T-helper 2 cell treated with Interferon-gamma antibody and Interleukin-4, amounts not matched to agents 5 μg/mL and 100 μg/mL, for 36 hours (primary cell): ENCODE results near the gene FBXO36.

Source experiments
- DNase-seq: peaks from one replicate; pipeline ENCODE4 v3.0.0; 2021; ENCODE audit warnings: low spot score
- H3K27ac Mint-ChIP-seq: one replicate; pipeline ENCODE4 v1.8.0; 2021; ENCODE audit warnings: mild to moderate bottlenecking, mixed read lengths
- H3K27me3 Mint-ChIP-seq: one replicate; pipeline ENCODE4 v1.8.0; 2021; ENCODE audit warnings: low read depth, mixed read lengths
- H3K36me3 Mint-ChIP-seq: one replicate; pipeline ENCODE4 v1.8.0; 2021; ENCODE audit warnings: low read depth, mixed read lengths
- H3K4me1 Mint-ChIP-seq: one replicate; pipeline ENCODE4 v1.8.0; 2021; ENCODE audit warnings: low read depth, mixed read lengths
- H3K4me3 Mint-ChIP-seq: one replicate; pipeline ENCODE4 v1.8.0; 2022; ENCODE audit warnings: mild to moderate bottlenecking, moderate library complexity, mixed read lengths
- H3K9me3 Mint-ChIP-seq: one replicate; pipeline ENCODE4 v1.8.0; 2021; ENCODE audit warnings: mixed read lengths

The FBXO36 gene, protein sequence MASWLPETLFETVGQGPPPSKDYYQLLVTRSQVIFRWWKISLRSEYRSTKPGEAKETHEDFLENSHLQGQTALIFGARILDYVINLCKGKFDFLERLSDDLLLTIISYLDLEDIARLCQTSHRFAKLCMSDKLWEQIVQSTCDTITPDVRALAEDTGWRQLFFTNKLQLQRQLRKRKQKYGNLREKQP

DNA sequence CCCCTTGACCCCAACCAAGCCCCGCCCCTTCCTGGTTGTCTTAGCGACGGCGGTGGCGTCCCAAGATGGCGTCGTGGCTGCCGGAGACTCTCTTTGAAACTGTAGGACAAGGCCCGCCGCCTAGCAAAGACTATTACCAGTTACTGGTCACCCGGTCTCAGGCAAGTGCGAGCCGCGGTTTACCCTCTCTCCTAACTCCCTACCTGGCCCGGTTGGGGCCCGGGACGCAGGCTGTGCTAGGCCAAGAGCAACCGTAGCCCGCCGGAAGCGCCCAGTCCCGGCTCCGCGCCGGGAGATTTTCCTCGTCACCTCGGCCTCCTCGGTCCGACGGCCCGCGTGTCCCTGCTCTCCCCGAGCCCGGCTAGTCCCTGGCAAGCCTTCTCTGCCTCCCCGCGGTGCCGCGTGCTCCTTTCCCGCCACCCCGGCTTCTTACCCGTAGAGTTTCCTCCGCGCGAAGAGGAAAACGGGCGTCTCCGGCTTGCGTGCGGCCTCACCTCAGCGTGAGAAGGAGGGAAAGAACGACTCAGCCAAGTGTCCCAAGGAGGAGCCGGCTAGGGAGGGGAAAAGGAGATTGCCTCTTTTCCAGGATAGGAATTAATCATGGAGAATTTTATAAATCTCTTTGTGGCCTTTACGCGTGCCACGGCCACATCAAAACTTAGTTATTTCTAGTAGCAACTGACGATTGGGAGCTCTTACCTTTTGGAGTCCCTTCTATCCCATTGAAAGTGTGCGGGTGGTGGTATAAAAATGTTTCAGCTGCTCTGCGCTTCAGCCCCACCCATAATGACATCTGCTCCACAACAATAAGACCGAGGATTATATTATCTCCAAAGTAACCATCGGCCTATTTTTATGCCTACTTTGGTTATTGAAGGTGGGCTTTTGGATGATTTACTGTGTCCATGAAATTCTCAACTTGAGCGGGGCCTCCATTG lies at the start of gene FBXO36:
Gene FBXO36, plus strand, starts transcription at position 55 of the 938 bp plus-strand sequence. Its CDS starts 11 bp downstream, at position 66.
- Mint-ChIP-seq H3K27me3 (no peaks in the 10 kb centered on the region), H3K36me3 (peaks cover 17% of the 10 kb centered on the region), H3K27ac (peak within 1 kb of the TSS; percentile 97), H3K4me1 (peaks cover 37% of the 10 kb centered on the region), H3K9me3 (no peaks in the 10 kb centered on the region), H3K4me3 (peak within 1 kb of the TSS; percentile 99)
- DNase-seq = peak; percentile 88

- H3K27me3 Mint-ChIP-seq = no peaks in the 10 kb centered on the region
- H3K9me3 Mint-ChIP-seq = no peaks in the 10 kb centered on the region
- peaks cover 33% of the 10 kb centered on the region for H3K36me3 Mint-ChIP-seq
- no peak overlapping the region for H3K4me3 Mint-ChIP-seq
- no peak for DNase-seq
- peaks cover 26% of the 10 kb centered on the region for H3K4me1 Mint-ChIP-seq
- H3K27ac Mint-ChIP-seq = no peak overlapping the region
Observed at GRCh38 chr2:229873123-229873581, 49.2 kb upstream of the FBXO36 start.

GRCh38 chr2:229874647-229875046 lies 47.7 kb upstream of the FBXO36 start:
- H3K27ac Mint-ChIP-seq = peak overlapping the region; percentile 24
- H3K9me3 Mint-ChIP-seq = no peaks in the 10 kb centered on the region
- H3K36me3 Mint-ChIP-seq = peaks cover 37% of the 10 kb centered on the region
- no peaks in the 10 kb centered on the region for H3K27me3 Mint-ChIP-seq
- no peak for DNase-seq
- peaks cover 21% of the 10 kb centered on the region for H3K4me1 Mint-ChIP-seq
- no peak overlapping the region for H3K4me3 Mint-ChIP-seq

GRCh38 chr2:229875549-229875948 lies 46.8 kb upstream of the FBXO36 start:
- peaks cover 31% of the 10 kb centered on the region for H3K36me3 Mint-ChIP-seq

DNA sequence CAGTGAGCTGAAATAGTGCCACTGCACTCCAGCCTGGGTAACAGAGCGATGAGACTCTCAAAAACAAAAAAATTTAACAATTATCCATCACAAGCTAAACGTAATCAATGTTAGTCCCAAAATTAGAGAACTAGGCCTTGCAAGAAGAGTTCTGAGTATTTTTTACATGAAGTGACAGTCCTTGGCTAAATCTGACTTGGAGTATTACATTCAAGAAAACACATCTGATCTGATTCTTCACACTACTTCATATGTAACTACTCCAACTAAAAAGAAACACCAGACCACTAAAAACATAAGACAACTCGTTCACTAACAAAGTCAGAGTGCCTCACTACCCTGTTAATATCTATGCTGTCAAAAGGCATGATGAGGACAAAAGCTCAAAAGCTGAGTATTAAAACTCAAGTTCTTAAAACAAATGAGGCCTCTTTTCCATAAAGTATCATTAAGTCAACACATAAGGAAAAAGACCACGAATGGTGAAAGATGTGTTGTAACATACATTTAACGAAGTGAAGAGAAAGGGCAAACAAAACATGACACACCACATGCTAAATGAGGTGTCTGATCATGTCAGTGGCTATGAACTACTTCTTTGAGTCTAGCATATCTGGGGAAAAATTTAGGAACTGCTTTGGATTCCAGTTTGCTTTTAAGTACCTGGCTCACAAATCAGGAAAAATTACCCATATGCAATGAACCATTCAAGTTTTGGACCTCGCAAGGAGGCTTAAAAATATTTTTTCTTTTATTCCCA lies 42.9 kb upstream of the FBXO36 start:
- H3K4me3 Mint-ChIP-seq = no peak overlapping the region
- no peak for DNase-seq
- peaks cover 18% of the 10 kb centered on the region for H3K36me3 Mint-ChIP-seq
- H3K27ac Mint-ChIP-seq = no peak overlapping the region
- H3K9me3 Mint-ChIP-seq = no peaks in the 10 kb centered on the region
- peaks cover 7% of the 10 kb centered on the region for H3K4me1 Mint-ChIP-seq
- H3K27me3 Mint-ChIP-seq = no peaks in the 10 kb centered on the region

More at GRCh38 chr2:229875549-229875948, 46.8 kb upstream of the FBXO36 start:
- Mint-ChIP-seq H3K27ac (no peak overlapping the region), H3K27me3 (no peaks in the 10 kb centered on the region), H3K4me3 (no peak overlapping the region), H3K9me3 (no peaks in the 10 kb centered on the region), H3K4me1 (peaks cover 14% of the 10 kb centered on the region)
- no peak for DNase-seq

DNA sequence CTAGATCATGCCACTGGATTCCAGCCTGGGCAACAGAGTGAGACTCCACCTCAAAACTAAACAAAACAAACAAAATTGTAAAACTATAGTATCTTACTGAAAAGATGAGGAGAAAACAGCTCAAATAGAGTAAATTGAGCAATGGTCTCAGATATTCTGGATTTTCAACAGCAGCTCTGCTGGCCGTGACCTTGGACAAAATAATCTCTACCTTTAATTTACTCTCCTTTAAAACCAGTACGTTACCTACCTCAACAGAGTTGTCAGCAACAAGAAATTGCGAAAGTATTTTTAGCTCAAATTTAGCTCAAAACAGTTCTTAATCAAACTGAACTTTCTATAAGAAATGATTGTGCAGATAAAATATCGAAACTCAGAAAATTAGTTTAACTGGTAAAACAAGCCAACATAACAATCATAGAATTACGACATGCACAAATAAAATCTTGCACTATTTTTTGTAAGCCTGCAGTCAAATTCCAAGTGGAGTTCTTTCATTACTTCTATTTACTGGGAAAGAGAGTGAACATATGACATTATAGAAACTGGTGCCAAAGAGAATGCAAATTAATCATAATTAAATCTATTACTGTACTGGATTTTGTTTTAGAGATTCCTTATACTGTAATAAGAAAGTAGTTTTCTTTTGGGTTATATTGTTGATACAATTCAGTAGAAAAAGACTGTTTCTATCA lies 41.3 kb upstream of the FBXO36 start:
- Mint-ChIP-seq H3K27ac (no peak overlapping the region), H3K27me3 (no peaks in the 10 kb centered on the region), H3K9me3 (no peaks in the 10 kb centered on the region), H3K36me3 (peaks cover 17% of the 10 kb centered on the region), H3K4me1 (peaks cover 7% of the 10 kb centered on the region), H3K4me3 (no peak overlapping the region)
- no peak for DNase-seq

GRCh38 chr2:229882583-229882982 lies 39.7 kb upstream of the FBXO36 start:
- Mint-ChIP-seq H3K4me3 (no peak overlapping the region), H3K9me3 (no peaks in the 10 kb centered on the region), H3K27ac (no peak overlapping the region), H3K36me3 (peaks cover 14% of the 10 kb centered on the region), H3K27me3 (no peaks in the 10 kb centered on the region), H3K4me1 (peaks cover 10% of the 10 kb centered on the region)
- no peak for DNase-seq

DNA sequence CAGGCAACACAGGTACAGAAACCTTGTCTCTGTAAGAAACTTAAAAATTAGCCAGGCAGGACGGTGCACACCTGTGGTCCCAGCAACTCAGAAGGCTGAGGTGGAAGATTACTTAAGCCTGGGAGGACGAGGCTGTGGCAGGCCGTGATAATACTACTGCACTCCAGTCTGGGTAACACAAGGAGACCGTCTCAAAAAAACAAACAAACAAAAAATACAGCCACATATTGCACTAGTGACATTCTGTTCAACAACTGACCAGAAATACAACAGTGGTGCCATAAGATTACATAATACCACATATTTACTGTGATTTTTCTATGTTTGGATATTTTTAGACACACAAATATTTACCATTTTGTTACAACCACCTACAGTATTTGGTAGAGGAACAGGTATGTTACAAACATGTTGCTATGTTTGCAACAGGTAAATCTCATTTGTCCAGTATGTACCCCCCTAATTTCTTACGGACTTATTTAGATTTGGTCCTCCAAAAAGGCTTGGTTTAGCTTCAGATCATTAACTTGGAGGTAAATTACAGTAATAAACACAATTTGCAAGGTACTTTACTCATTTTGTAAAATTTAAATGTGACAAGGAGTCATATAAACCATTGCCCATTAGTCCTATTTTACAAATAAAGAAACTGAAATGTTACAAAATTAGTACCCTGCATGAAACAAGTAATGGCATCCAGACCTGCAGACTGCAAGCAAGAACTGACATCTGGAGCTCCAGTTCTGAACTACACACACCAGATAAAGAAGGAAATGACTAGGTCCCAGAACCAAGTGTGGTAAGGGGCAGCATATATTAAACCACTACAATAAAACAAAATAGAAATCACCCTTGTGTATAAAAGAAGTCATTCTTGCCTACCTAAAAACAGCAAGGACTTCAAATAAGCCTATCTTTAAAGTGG lies 37.3 kb upstream of the FBXO36 start:
- Mint-ChIP-seq H3K9me3 (no peaks in the 10 kb centered on the region), H3K4me3 (no peak overlapping the region), H3K27me3 (no peaks in the 10 kb centered on the region), H3K4me1 (peaks cover 14% of the 10 kb centered on the region), H3K27ac (no peak overlapping the region), H3K36me3 (peaks cover 4% of the 10 kb centered on the region)
- no peak for DNase-seq

- H3K4me1 Mint-ChIP-seq = peaks cover 15% of the 10 kb centered on the region
- no peaks in the 10 kb centered on the region for H3K27me3 Mint-ChIP-seq
- H3K4me3 Mint-ChIP-seq = no peak overlapping the region
- no peak for DNase-seq
- H3K9me3 Mint-ChIP-seq = no peaks in the 10 kb centered on the region
- peaks cover 4% of the 10 kb centered on the region for H3K36me3 Mint-ChIP-seq
- H3K27ac Mint-ChIP-seq = no peak overlapping the region
Observed at GRCh38 chr2:229887441-229887840, 34.9 kb upstream of the FBXO36 start.

- Mint-ChIP-seq H3K36me3 (peaks cover 4% of the 10 kb centered on the region), H3K27ac (no peak overlapping the region), H3K27me3 (no peaks in the 10 kb centered on the region), H3K9me3 (no peaks in the 10 kb centered on the region), H3K4me3 (no peak overlapping the region), H3K4me1 (peaks cover 16% of the 10 kb centered on the region)
- DNase-seq = no peak
Observed at GRCh38 chr2:229888031-229888430, 34.3 kb upstream of the FBXO36 start.

GRCh38 chr2:229889023-229889422 lies 33.3 kb upstream of the FBXO36 start:
- H3K27ac Mint-ChIP-seq = no peak overlapping the region
- no peaks in the 10 kb centered on the region for H3K9me3 Mint-ChIP-seq
- no peak for DNase-seq
- no peaks in the 10 kb centered on the region for H3K27me3 Mint-ChIP-seq
- no peak overlapping the region for H3K4me3 Mint-ChIP-seq
- peaks cover 7% of the 10 kb centered on the region for H3K36me3 Mint-ChIP-seq
- H3K4me1 Mint-ChIP-seq = peaks cover 22% of the 10 kb centered on the region

GRCh38 chr2:229896857-229897256 lies 25.4 kb upstream of the FBXO36 start:
- H3K27me3 Mint-ChIP-seq = no peaks in the 10 kb centered on the region
- DNase-seq = no peak
- no peak overlapping the region for H3K27ac Mint-ChIP-seq
- no peaks in the 10 kb centered on the region for H3K9me3 Mint-ChIP-seq
- H3K4me3 Mint-ChIP-seq = no peak overlapping the region
- peaks cover 27% of the 10 kb centered on the region for H3K4me1 Mint-ChIP-seq
- H3K36me3 Mint-ChIP-seq = peaks cover 10% of the 10 kb centered on the region
